ENCODE measurements around the gene SLC12A8. TPM values are rescaled to one million over a fixed set of nuclear protein-coding genes. Genes with fewer than 3 reads are reported as not detected.

The SLC12A8 gene
- total and polyA plus RNA-seq, 2 donors from 2014 or later = 5.4 to 29.1 TPM

- no peak overlapping the region for H3K9ac ChIP-seq (ENCODE audit: low read length in 3 of 3)
- DNase-seq (no peak), FAIRE-seq (no peak)
- intact Hi-C loops (cut with DNase I) = no loop called here
- H3K36me3 ChIP-seq (ENCODE audit: control insufficient read depth in 2 of 3, insufficient read depth in 3 of 3, low read length in 3 of 3) = no peaks in the 10 kb centered on the region
- no peaks in the 10 kb centered on the region for H3K27me3 ChIP-seq (ENCODE audit: control insufficient read depth, insufficient read depth, low read length)
- TF ChIP-seq CTCF (IDR thresholded peaks at IDR 0.05; ENCODE audit: borderline replicate concordance, extremely low read depth, insufficient read depth) = no peak
- H3K4me1 ChIP-seq (ENCODE audit: control insufficient read depth in 2 of 3, insufficient read depth in 2 of 3, low read depth in 1 of 3, low read length in 3 of 3) = no peaks in the 10 kb centered on the region
- no peak overlapping the region for H3K27ac ChIP-seq (ENCODE audit: low read depth in 2 of 2, low read length in 2 of 2)
- peaks cover 0 to 5% (median 0%) of the 10 kb centered on the region in 3 donors for H3K9me3 ChIP-seq (ENCODE audit: control insufficient read depth in 2 of 3, insufficient read depth in 1 of 3, low read length in 3 of 3)
- H3K4me3 ChIP-seq (ENCODE audit: low read length in 3 of 3) = no peak overlapping the region
Observed at GRCh38 chr3:125177746-125178145, 34.8 kb downstream of the SLC12A8 start.

GRCh38 chr3:125175295-125176078, 37.1 kb downstream of the SLC12A8 start:
- no peak overlapping the region for H3K4me3 ChIP-seq (ENCODE audit: low read length in 3 of 3)
- no peak for FAIRE-seq

GRCh38 chr3:125172346-125172745, 40.2 kb downstream of the SLC12A8 start:
- TF ChIP-seq CTCF (IDR thresholded peaks at IDR 0.05; ENCODE audit: borderline replicate concordance, extremely low read depth, insufficient read depth) = no peak
- DNase-seq = no peak
- intact Hi-C loops (cut with DNase I) = no loop called here
- H3K9me3 ChIP-seq (ENCODE audit: control insufficient read depth in 2 of 3, insufficient read depth in 1 of 3, low read length in 3 of 3) = peaks cover 0 to 5% (median 0%) of the 10 kb centered on the region in 3 donors
- H3K4me3 ChIP-seq (ENCODE audit: low read length in 3 of 3) = no peak overlapping the region
- H3K4me1 ChIP-seq (ENCODE audit: control insufficient read depth in 2 of 3, insufficient read depth in 2 of 3, low read depth in 1 of 3, low read length in 3 of 3) = no peaks in the 10 kb centered on the region
- H3K27ac ChIP-seq (ENCODE audit: low read depth in 2 of 2, low read length in 2 of 2) = no peak overlapping the region
- no peaks in the 10 kb centered on the region for H3K27me3 ChIP-seq (ENCODE audit: control insufficient read depth, insufficient read depth, low read length)
- H3K36me3 ChIP-seq (ENCODE audit: control insufficient read depth in 2 of 3, insufficient read depth in 3 of 3, low read length in 3 of 3) = no peaks in the 10 kb centered on the region
- H3K9ac ChIP-seq (ENCODE audit: low read length in 3 of 3) = no peak overlapping the region
- no peak for FAIRE-seq

More at GRCh38 chr3:125175295-125176078, 37.1 kb downstream of the SLC12A8 start:
- no peak for TF ChIP-seq CTCF (IDR thresholded peaks at IDR 0.05; ENCODE audit: borderline replicate concordance, extremely low read depth, insufficient read depth)
- H3K9ac ChIP-seq (ENCODE audit: low read length in 3 of 3) = no peak overlapping the region
- intact Hi-C loops (cut with DNase I) = no loop called here
- no peaks in the 10 kb centered on the region for H3K27me3 ChIP-seq (ENCODE audit: control insufficient read depth, insufficient read depth, low read length)
- H3K27ac ChIP-seq (ENCODE audit: low read depth in 2 of 2, low read length in 2 of 2) = no peak overlapping the region
- no peaks in the 10 kb centered on the region for H3K4me1 ChIP-seq (ENCODE audit: control insufficient read depth in 2 of 3, insufficient read depth in 2 of 3, low read depth in 1 of 3, low read length in 3 of 3)
- no peak for DNase-seq
- H3K36me3 ChIP-seq (ENCODE audit: control insufficient read depth in 2 of 3, insufficient read depth in 3 of 3, low read length in 3 of 3) = no peaks in the 10 kb centered on the region
- H3K9me3 ChIP-seq (ENCODE audit: control insufficient read depth in 2 of 3, insufficient read depth in 1 of 3, low read length in 3 of 3) = peaks cover 0 to 5% (median 0%) of the 10 kb centered on the region in 3 donors

Data from kidney (tissue), 14 donors.